ENCODE results near the gene ZC3HAV1L.

DNA sequence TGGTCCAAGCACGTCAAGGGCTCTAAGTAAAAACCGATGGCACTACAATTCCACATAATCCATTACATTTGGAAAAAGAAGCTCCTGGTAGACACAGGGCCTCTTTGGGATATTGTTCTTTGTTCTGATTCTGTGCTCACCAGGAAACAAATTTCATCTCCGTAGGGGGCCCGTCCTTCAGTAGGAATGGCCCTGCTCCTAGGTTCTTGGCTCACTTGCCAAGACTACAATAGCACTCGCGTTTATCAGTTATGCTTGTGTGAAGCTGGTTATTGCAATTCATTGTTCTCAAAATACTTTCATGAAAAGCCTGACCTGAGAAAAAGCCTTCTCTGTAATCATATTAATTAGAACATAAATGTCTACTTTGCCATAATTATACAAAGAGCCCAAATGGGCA lies 10.3 kb upstream of the ZC3HAV1L start:
- TF ChIP-seq, protein P1, sequence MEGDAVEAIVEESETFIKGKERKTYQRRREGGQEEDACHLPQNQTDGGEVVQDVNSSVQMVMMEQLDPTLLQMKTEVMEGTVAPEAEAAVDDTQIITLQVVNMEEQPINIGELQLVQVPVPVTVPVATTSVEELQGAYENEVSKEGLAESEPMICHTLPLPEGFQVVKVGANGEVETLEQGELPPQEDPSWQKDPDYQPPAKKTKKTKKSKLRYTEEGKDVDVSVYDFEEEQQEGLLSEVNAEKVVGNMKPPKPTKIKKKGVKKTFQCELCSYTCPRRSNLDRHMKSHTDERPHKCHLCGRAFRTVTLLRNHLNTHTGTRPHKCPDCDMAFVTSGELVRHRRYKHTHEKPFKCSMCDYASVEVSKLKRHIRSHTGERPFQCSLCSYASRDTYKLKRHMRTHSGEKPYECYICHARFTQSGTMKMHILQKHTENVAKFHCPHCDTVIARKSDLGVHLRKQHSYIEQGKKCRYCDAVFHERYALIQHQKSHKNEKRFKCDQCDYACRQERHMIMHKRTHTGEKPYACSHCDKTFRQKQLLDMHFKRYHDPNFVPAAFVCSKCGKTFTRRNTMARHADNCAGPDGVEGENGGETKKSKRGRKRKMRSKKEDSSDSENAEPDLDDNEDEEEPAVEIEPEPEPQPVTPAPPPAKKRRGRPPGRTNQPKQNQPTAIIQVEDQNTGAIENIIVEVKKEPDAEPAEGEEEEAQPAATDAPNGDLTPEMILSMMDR (IDR thresholded peaks at IDR 0.05; ENCODE audit: low read depth, low read length, poor library complexity, severe bottlenecking): no peak
- TF ChIP-seq EZH2phosphoT487 (IDR thresholded peaks at IDR 0.05; ENCODE audit: borderline replicate concordance, low read length): no peak

Data from DOHH2 (cell line).